CD1c-positive myeloid dendritic cell (primary cell): ENCODE measurements around the gene PAFAH2.
"Not testable (repeated sequence)": the region's sequence is repeated elsewhere in the genome, so short reads cannot be mapped to it uniquely, and the experiment has no call there.

Experiments used
- DNase-seq: peaks from one replicate; pipeline ENCODE4 v3.0.0-alpha.2; 2016; ENCODE audit errors: extremely low spot score

Gene PAFAH2

GRCh38 chr1:25985670-25986069 lies 12.2 kb downstream of the PAFAH2 start:
- DNase-seq, result no peak

GRCh38 chr1:25985171-25985570 lies 12.7 kb downstream of the PAFAH2 start:
- DNase-seq, result no peak

GRCh38 chr1:25979210-25979609 lies 18.7 kb downstream of the PAFAH2 start:
- no peak for DNase-seq

DNA sequence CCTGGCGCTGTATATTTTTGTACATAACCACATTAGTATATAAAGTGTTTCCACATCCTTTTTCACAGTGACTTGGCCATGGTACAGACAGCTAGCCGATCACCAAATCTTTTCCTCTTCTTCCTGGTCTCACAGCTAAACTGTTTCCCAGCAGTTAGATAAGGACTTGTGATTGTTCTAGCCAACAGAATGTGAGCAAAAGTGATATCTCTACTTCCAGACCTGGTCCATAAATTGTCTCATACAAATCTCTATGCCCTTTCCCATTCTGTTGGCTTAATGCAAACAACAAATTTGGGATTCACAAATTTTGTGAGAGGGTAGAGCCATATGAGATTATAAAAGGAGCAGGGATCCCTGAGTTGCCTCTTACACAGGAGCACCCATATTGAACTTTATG lies 19.5 kb downstream of the PAFAH2 start:
- DNase-seq, result no peak

GRCh38 chr1:25977801-25978200 lies 20.1 kb downstream of the PAFAH2 start:
- DNase-seq, result no peak

DNA sequence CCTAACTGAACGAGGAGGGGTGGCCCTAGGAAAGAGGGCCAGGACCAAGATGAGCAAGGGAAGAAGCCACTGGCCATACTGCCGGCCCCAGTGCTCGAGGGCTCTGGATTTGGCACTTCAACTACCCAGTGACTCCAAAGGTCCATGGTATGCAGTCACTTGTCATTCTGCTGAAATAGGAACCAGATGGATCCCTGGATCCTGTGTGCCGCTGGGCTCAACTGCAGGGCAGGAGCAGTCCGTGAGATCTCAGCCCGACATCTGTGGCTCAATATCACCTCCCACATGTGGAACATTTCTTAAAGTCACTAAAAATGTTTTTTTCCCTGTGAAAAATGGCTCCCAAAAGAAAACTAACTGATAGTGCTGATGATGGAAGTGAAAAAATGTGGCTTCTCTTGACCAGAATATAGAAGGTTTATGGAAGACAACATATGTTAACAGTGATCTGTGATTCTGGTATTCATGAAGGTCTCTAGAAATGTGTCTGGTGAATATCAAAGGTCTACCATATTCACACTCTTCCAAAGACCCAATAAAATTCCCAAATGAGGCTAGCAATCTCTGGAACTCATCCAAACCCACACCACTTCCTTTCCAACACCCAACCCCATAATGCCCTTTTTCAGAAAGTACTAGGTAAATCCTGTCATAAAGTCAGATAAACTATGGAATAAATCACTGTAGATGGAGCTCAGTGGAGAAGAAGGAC lies 24.1 kb downstream of the PAFAH2 start:
- DNase-seq, result no peak

- DNase-seq, result no peak
These were observed 26.1 kb downstream of the PAFAH2 start for GRCh38 chr1:25971811-25972180.

GRCh38 chr1:25971066-25971810 lies 26.6 kb downstream of the PAFAH2 start:
- peak; percentile 60 for DNase-seq

DNA sequence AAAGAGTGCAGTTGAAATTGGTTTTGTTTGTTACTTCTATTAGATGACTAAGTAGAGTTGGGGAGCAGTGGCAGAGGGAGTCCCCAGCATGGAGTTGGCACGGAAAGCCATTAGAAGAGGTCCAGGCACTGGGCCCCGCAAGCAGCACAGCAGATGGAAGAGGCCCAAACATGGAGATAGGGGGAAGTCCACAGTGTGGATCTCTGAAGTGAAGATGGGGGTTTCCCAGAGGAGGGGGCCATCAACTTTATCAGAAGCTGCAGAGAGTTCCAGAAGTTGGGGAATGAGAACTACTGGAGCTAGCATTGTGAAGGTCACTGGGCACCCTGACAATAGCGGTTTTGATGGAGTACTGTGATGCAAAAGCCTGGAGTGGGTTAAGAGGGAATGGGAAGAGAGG lies 30.6 kb downstream of the PAFAH2 start:
- no peak for DNase-seq

GRCh38 chr1:25959611-25960010 lies 38.3 kb downstream of the PAFAH2 start:
- DNase-seq, result no peak

DNA sequence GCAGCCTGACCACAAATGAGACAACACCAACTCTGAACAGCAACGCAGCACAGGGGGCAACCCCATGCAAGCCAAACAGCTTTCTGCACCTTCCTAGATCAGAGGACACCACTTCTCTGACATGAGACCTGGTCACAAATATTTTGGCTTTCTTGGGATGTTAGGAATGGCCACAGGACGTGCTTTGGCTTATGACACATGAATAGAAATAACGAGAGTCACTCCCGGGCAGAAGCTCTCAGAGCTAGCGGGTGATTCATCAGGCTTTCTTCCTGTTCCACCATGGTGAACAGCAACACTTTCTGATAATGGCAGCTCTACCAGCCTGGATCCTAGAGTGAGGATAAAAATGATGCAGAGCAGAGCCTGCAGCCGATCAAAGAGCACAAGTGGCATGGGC lies 39.4 kb downstream of the PAFAH2 start:
- no peak for DNase-seq

DNA sequence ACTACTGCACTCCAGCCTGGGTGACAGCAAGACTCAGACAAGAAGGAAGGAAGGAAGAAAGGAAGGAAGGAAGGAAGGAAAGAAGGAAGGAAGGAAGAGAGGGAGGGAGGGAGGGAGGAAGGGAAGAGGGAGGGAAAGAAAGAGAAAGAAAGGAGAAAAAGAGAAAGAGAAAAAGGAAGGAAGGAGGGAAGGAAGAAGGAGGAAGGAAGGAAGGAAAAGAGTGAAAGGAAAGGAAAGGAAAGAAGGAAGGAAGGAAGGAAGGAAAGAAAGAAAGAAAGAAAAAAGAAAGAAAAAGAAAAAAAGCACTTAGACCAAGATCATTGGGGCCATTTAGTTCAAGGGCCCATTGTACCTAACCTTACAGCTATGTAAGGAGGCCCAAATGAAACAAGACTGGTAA lies 42.3 kb downstream of the PAFAH2 start:
- no peak for DNase-seq

GRCh38 chr1:25954282-25954938 lies 43.5 kb downstream of the PAFAH2 start:
- no peak for DNase-seq

DNA sequence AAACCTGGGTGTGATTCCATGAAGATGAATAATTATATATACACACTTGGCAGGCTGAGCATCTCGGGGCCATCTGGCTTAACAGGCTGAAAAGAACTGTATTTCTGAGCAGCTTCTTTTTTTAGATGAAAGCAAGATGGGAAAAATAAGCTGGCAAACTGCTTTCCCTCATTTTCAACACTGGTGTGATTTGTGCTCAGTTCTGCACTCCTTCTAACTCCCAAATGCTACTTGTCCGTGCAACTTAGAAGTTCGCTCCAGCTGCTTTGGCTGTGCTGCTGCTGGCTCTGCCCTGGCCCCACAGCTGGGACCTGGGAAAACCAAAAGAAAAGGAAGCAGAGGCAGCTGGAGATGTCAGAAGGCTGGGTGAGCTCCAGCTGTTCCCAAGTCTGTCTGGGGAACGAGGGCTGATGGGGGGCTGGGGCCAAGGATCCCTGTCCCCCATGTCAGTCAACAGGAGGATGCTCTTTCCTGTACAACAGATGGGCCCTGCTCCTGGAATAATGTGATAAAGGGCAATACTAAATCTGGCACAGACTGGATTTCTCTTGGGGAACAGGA lies 44.9 kb downstream of the PAFAH2 start:
- DNase-seq, result no peak

- DNase-seq, result no peak
These were observed 49.2 kb downstream of the PAFAH2 start for GRCh38 chr1:25948641-25949040.

- no peak for DNase-seq
These were observed 50.8 kb downstream of the PAFAH2 start for GRCh38 chr1:25947027-25947426.

DNA sequence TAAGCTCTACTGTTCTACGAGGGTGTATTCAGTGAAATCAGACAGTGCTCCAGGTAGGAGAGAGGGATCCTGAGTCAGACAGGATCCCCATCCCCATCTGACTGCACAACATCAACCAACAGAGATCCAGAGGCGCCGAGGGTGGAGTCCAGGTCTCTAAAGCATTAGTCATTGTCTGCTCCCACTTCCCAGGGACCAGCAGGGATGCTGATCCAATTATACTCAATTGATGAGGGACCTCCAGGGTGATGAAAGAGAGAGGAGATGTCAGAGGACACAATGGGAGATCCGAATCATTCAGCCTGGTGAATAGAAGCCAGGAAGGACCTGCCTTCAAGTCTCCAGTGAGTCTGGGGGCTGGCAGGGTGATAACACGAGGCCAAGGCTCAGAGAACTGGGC lies 52.1 kb downstream of the PAFAH2 start:
- DNase-seq, result no peak

GRCh38 chr1:25944986-25945385 lies 52.9 kb downstream of the PAFAH2 start:
- DNase-seq, result no peak

DNA sequence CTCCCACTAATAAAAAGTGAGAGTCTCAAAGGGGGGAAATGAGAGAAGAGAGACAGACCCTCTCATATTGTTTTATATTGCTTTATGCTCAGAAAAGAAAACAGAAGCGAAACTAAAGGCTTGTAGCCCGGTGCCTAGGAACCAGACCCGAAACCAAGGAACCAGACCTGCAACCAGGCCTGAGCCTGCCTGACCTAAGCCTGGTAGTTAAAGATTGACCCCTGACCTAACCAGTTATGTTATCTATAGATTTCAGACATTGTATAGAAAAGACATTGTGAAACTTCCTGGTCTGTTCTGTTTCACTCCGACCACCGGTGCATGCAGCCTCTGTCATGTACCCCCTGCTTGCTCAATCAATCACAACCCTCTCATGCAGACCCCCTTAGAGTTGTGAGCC lies 54.4 kb downstream of the PAFAH2 start:
- not testable (repeated sequence) for DNase-seq

GRCh38 chr1:25936947-25937346 lies 60.9 kb downstream of the PAFAH2 start:
- no peak for DNase-seq

GRCh38 chr1:25933479-25934365 lies 64.1 kb downstream of the PAFAH2 start:
- DNase-seq, result no peak
